Glutamatergic neuron (in vitro differentiated cells): ENCODE data around the gene COPS3. TPM values are rescaled to one million over a fixed set of nuclear protein-coding genes. Genes with fewer than 3 reads are reported as not detected.
"Not testable (repeated sequence)": the region's sequence is repeated elsewhere in the genome, so short reads cannot be mapped to it uniquely, and the experiment has no call there.

Experiments used
- DNase-seq: peaks from one replicate; pipeline ENCODE4 v3.0.0; 2022
- H3K27ac Mint-ChIP-seq: one replicate; pipeline ENCODE4 v1.8.0; 2020; ENCODE audit warnings: mild to moderate bottlenecking, mixed read lengths, inconsistent platforms; ENCODE audit not compliant: unreplicated experiment
- H3K27me3 Mint-ChIP-seq: one replicate; pipeline ENCODE4 v1.8.0; 2020; ENCODE audit warnings: mild to moderate bottlenecking, moderate library complexity, mixed read lengths, inconsistent platforms; ENCODE audit not compliant: unreplicated experiment
- H3K36me3 Mint-ChIP-seq: one replicate; pipeline ENCODE4 v1.8.0; 2020; ENCODE audit warnings: mild to moderate bottlenecking, mixed read lengths, inconsistent platforms; ENCODE audit not compliant: unreplicated experiment
- H3K4me1 Mint-ChIP-seq: one replicate; pipeline ENCODE4 v1.8.0; 2020; ENCODE audit warnings: mild to moderate bottlenecking, low read depth, mixed read lengths, inconsistent platforms; ENCODE audit not compliant: unreplicated experiment
- H3K4me3 Mint-ChIP-seq: one replicate; pipeline ENCODE4 v1.8.0; 2020; ENCODE audit warnings: mild to moderate bottlenecking, mixed read lengths, inconsistent platforms; ENCODE audit not compliant: unreplicated experiment
- H3K9me3 Mint-ChIP-seq: one replicate; pipeline ENCODE4 v1.8.0; 2020; ENCODE audit warnings: mild to moderate bottlenecking, moderate library complexity, mixed read lengths, inconsistent platforms; ENCODE audit not compliant: unreplicated experiment
- CTCF ChIP-seq: fragments of 200-600 bp; sonication (generic); IDR thresholded peaks from one replicate; pipeline ENCODE4 v1.5.0; 2021; ENCODE audit not compliant: partially characterized antibody, unreplicated experiment
- total RNA-seq: library from RNA; stranded (reverse); fragmentation: NEBNext Ultra II Directional; extraction: Animal tissue kit (Norgen Biotek cat#: 25700); gene quantifications from one replicate; pipeline ENCODE4 v1.2.1, GENCODE V29; 2021; ENCODE audit not compliant: unreplicated experiment

The COPS3 gene
- total RNA-seq, 1 donor from 2014 or later: 71.7 TPM

GRCh38 chr17:17256316-17256715, 24.7 kb downstream of the COPS3 start:
- no peak for DNase-seq
- H3K4me1 Mint-ChIP-seq: peaks cover 8% of the 10 kb centered on the region
- no peaks in the 10 kb centered on the region for H3K36me3 Mint-ChIP-seq
- H3K27ac Mint-ChIP-seq: no peak overlapping the region
- no peak overlapping the region for H3K4me3 Mint-ChIP-seq
- no peak for TF ChIP-seq CTCF
- peaks cover 2% of the 10 kb centered on the region for H3K27me3 Mint-ChIP-seq
- H3K9me3 Mint-ChIP-seq: peaks cover 4% of the 10 kb centered on the region

- not testable (repeated sequence) for DNase-seq, H3K4me1 Mint-ChIP-seq, H3K4me3 Mint-ChIP-seq, H3K27me3 Mint-ChIP-seq, H3K9me3 Mint-ChIP-seq, H3K36me3 Mint-ChIP-seq, H3K27ac Mint-ChIP-seq
Measured at GRCh38 chr17:17255689-17256088, 25.4 kb downstream of the COPS3 start.

- no peak for DNase-seq
- no peak for TF ChIP-seq CTCF
- H3K4me3 Mint-ChIP-seq: no peak overlapping the region
Measured at GRCh38 chr17:17254036-17254435, 27.0 kb downstream of the COPS3 start.

GRCh38 chr17:17253406-17253805, 27.6 kb downstream of the COPS3 start:
- Mint-ChIP-seq H3K27ac (peak overlapping the region; percentile 23), H3K4me1 (no peaks in the 10 kb centered on the region), H3K9me3 (peaks cover 1% of the 10 kb centered on the region), H3K4me3 (peak overlapping the region; percentile 15), H3K27me3 (peaks cover 2% of the 10 kb centered on the region), H3K36me3 (no peaks in the 10 kb centered on the region)
- no peak for TF ChIP-seq CTCF
- no peak for DNase-seq

More at GRCh38 chr17:17254036-17254435, 27.0 kb downstream of the COPS3 start:
- Mint-ChIP-seq H3K27ac (no peak overlapping the region), H3K9me3 (peaks cover 3% of the 10 kb centered on the region), H3K4me1 (peaks cover 4% of the 10 kb centered on the region), H3K27me3 (peaks cover 2% of the 10 kb centered on the region), H3K36me3 (no peaks in the 10 kb centered on the region)

GRCh38 chr17:17252149-17252661, 28.8 kb downstream of the COPS3 start:
- no peak overlapping the region for H3K27ac Mint-ChIP-seq
- TF ChIP-seq CTCF: no peak
- H3K36me3 Mint-ChIP-seq: no peaks in the 10 kb centered on the region
- H3K4me1 Mint-ChIP-seq: no peaks in the 10 kb centered on the region
- H3K4me3 Mint-ChIP-seq: no peak overlapping the region
- DNase-seq: no peak
- H3K9me3 Mint-ChIP-seq: peaks cover 1% of the 10 kb centered on the region
- H3K27me3 Mint-ChIP-seq: peaks cover 1% of the 10 kb centered on the region
